NCI-H1048 (cell line): ENCODE data around the gene FYB2.

ENCODE experiments used
- DNase-seq: peaks from one replicate; lab custom pipeline; 2025; lab: John Stamatoyannopoulos, UW

FYB2 gene

GRCh38 chr1:56819387-56819899 lies at the start of gene FYB2:
FYB2 (minus strand) TSS chr1:56819404; CDS start chr1:56819290, 114 bp downstream.
- DNase-seq: no peak

DNA sequence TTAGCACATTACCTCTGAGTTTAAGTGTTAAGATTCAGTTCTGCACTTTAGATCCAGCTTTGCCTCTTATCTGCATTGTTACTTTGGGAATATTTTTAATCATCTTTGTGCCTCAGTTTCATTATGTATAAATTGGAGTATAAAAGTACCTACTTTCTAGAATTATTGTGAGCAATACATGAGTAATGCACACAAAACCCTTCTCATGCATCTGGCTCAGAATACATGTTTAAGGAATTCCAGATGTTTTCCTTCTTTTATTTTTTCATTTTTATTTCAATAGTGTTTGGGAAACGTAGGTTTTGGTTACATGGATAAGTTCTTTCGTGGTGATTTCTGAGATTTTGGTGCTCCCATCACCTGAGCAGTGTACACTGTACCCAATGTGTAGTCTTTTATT lies 49.6 kb upstream of the FYB2 start:
- DNase-seq: no peak

DNA sequence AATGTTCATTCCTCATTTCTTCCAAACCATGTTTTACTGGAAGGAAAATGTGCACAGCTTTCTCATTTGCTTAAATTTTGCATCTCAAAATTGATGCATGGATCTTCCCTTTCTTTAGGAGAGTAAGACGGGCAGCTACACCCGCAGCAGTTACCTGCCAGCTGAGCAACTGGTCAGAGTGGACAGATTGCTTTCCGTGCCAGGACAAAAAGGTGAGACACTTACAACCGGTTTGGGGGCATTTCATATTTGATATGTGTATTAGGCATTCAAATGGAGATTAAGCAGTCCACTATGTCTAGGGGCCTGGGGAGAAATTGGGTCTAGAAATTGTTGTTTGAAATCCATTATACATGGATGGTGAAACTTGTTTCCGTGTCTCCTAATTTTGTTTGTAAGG lies 48.3 kb upstream of the FYB2 start:
- no peak for DNase-seq

- DNase-seq: no peak
These were observed 47.5 kb upstream of the FYB2 start for GRCh38 chr1:56866656-56867055.

GRCh38 chr1:56864430-56864829 lies 45.2 kb upstream of the FYB2 start:
- DNase-seq: no peak

- DNase-seq: no peak
These were observed 44.2 kb upstream of the FYB2 start for GRCh38 chr1:56863265-56863992.

GRCh38 chr1:56859287-56859686 lies 40.1 kb upstream of the FYB2 start:
- no peak for DNase-seq

DNA sequence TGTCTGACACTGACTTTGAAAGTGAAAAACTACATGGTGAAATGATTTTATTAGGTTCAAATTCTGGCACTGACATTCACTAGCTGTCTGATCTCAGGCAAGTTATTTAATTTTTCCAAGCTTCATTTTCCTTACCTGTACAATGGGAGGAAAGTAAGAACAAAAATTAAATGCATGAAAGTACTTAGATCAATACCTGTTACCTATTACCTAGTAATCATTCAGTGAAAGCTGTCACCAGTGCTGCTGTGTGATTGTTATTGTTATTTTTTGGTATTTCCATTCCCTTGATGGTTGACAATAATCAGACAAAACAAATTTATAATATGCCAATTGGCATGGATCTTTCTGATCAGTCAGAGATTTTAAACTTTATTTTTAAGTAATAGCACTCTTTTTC lies 37.0 kb upstream of the FYB2 start:
- no peak for DNase-seq

DNA sequence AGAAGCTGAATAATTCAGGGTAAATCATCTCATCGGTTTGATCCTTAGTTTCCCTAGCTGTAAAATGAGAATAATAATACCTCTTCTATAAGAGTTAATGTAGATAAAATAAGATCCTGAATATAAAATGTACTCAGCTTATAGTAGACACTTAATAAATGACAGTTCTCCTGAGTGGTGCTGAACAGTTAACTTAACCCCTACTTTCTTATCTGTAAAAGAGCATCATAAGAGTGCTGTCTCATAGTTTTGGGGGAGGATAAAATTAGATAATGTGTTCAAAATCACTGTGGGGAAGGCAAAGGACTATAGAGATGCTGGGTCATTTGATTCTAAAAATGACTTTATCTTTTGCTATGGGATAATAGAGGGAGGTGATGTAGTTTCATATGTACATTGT lies 36.0 kb upstream of the FYB2 start:
- no peak for DNase-seq

GRCh38 chr1:56854521-56855099 lies 35.4 kb upstream of the FYB2 start, which contains the start of gene C8A:
C8A (plus strand) TSS chr1:56854797; CDS start chr1:56854902, 105 bp downstream.
- no peak for DNase-seq

GRCh38 chr1:56852476-56852875 lies 33.3 kb upstream of the FYB2 start:
- no peak for DNase-seq

DNA sequence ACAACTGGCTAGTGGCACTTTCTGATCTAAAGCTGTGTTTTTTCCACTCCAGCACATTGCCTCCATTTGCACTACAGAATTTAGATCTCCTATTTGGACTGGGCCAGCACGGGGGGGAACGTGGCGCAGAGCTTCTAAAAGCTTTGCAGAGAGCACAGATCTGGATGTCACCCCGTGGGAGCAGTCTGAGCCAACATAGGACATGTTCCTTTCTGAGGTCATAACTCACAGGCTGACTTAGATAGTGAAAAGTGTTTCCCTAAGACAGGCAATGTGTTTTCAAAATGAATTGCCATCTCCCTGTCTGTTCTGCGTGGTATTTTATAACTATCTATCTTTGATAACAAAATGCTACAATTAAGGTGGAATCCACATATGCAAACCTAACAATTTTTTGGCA lies 31.7 kb upstream of the FYB2 start:
- no peak for DNase-seq

DNA sequence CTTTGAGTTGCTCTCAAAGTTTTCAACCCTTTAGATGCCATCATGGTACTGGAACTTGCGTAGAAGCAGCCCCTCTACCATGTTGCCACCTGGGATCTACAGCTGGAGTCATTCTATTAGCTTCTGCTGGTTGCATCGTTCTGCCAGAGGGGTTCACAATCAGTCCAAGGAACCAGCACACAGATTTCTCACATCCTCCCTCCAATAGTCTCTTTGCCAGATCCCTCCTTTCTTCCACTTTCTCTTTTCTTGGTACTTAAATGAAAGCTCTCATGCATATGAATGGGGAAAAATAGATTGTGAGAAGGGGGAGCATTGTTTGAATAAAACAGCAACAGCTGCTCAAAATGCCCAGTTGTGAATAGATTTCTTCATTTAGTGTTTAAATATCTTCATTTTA lies 31.2 kb upstream of the FYB2 start:
- DNase-seq: no peak

DNA sequence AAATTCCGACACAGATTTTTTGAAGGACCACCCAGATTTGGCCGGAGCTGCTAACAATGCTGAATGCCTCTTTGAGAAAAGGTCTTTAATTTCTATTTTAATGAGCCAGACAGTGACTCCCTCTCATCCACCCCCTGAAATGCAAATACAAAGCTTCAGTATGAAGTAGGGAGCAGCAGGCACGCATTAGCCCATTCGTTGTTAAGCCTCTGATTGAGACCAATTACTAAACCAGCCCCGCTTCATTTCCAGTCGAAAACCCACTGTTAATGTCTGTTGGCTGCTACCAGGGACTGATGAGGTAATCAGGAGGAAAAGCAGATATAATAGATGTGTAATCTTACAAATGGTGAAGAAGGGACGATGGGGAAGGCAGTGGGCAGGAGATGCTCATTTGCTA lies 30.5 kb upstream of the FYB2 start:
- no peak for DNase-seq

- DNase-seq: no peak
These were observed 26.1 kb upstream of the FYB2 start for GRCh38 chr1:56845343-56845742.

DNA sequence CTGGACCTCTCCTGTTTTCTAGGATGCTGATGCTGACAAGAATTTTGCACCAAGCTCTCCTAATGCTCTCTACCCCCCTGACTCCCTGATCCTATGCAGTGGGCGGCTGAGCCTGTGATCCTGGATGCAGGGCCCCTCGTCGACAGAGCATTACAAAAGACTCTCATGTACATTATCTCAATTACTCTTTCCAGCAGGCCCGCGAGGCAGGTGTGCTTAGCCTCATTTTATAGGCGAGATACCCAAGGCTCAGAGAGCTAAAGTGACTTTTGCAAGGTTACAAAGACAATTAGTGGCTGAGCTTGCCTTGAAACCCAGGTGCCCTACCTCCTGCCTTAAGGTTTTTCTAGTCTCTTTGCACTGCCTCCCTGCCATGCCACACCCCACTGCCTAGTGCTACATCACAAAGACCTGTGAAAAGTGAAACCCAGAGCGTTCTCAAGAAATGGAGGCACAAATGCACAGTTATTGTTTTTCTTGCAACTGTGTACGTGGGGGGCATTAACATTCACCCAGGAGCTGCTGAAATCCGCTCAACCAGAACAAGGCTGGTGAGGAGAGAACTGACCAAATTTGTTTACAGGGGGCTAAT lies 25.4 kb upstream of the FYB2 start:
- DNase-seq: no peak

DNA sequence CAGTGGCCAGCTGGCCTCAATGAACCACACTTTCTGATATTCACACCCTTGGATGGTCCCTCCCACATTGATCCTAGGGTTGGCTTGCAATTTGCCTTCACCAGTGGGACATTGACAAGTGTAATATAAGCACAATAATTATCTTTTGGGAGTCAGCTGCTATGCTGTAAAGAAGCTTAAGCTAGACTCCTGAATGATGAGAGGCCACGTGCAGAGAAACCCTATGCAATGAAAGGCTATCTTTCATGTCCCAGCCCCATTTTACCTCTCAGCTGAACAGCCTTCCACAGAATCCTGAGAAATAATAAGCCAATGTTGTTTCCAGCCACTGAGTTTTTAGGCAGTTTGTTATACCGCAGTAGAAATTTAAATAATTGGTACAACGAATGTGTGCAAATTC lies 24.3 kb upstream of the FYB2 start:
- DNase-seq: no peak

DNA sequence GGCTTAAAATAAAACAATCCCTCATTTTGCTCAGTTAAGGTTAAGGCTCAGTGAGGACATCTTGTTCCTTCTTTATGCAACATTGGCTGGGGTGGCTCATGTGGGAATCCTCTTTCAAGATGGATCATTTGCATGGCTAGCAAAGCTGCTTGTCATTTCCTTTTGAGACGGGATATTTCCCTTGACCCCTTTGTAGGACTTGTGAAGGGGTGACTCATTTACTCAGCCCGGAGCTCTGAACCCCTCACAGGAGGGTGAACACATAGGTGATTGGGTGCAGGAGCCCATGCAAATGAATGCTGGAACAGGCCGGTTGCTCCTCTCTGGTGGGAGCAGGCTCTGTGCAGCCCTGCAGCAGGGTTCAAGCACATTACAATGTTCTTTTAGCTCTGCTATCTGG lies 19.6 kb upstream of the FYB2 start:
- no peak for DNase-seq

GRCh38 chr1:56837244-56837939 lies 18.2 kb upstream of the FYB2 start:
- peak; percentile 25 for DNase-seq

DNA sequence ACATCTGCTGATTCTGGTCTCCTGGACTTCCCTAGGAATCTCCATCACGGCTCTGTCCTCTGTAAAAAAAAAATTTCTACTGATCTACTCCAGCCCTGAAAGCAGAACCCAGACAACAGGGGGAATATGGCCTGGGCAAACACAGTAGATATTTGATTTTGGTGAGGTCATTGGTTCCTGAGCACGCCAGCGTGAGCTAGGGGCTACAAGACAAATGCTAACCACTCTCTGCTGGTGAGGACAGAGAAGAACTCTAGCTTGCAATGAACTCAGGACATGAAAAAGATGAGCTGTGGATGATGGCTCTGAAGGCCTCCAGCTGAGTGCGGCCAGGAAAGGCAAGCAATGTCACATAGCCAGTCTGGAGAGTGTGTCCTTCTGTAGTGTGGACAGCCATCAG lies 17.2 kb upstream of the FYB2 start:
- no peak for DNase-seq

DNA sequence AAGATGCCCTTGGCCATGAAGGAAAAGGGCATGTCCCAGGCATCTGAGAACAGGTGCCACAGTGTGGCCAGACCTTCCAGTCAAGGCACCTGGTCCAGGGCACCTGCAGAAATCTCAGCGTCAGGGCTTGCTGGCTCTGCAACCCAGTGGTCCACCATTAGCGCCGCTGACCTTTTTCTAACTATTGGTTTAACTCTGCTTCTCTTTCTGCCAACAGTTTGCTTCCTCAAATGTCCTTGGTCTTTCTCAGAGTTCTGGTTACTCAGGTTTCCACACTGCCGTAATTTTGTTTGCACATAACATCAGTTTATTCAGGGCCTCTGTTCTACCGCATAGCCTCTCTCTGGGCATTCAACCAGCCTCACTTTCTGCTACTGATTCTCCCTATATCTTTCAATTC lies 16.5 kb upstream of the FYB2 start:
- DNase-seq: no peak

DNA sequence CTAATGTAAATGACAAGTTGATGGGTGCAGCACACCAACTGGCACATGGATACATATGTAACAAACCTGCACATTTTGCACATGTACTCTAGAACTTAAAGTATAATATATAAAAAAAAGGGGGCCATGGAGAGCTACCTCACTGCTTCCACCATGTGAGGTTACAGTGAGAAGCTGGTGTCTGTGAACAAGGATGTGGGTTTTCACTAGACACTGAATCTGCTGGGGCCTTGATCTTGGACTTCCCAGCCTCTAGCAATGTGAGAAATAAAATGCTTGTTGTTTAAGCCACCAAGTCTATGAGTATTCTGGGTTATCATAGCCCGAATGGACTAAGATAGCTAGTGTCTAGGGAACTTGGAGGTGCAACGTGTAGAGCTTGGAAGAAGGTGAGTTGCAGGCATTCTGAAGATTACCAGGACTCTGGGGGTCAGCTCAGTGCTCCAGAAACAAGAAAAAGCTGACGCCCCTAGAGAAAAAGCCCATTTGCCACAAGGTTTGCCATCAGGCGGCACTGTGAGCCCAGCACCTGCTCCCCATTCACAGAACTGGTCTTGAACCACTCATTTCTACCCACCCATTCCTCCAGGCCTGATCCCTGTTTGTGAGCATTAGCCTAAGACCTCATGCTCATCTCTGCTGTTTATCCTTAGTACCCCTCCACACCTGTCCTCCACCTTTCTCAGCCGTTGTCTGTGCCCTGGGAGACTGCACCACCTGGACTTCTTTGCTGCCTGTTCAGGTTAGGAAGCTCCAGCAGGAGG lies 15.1 kb upstream of the FYB2 start:
- DNase-seq: no peak
